Measurements from ENCODE around the gene CACNG6.

The CACNG6 gene

GRCh38 chr19:53969366-53969765 lies 22.1 kb upstream of the CACNG6 start:
- DNase-seq = no peak

- DNase-seq = no peak
Observed at GRCh38 chr19:53971673-53972072, 19.8 kb upstream of the CACNG6 start.

- peak; percentile 64 for DNase-seq
Observed at GRCh38 chr19:53977429-53977990, 13.9 kb upstream of the CACNG6 start.

- peak; percentile 18 for DNase-seq
Observed at GRCh38 chr19:53977991-53978731, 13.3 kb upstream of the CACNG6 start.

- DNase-seq = no peak
Observed at GRCh38 chr19:53978975-53979801, 12.2 kb upstream of the CACNG6 start.

- no peak for DNase-seq
Observed at GRCh38 chr19:53980539-53981375, 10.7 kb upstream of the CACNG6 start.

GRCh38 chr19:53981376-53981951 lies 10.0 kb upstream of the CACNG6 start:
- no peak for DNase-seq

GRCh38 chr19:53982001-53982451 lies 9.4 kb upstream of the CACNG6 start:
- DNase-seq = no peak

GRCh38 chr19:53982611-53983010 lies 8.8 kb upstream of the CACNG6 start:
- no peak for DNase-seq

- DNase-seq = no peak
Observed at GRCh38 chr19:53983457-53984289, 7.8 kb upstream of the CACNG6 start.

- no peak for DNase-seq
Observed at GRCh38 chr19:53985863-53986262, 5.6 kb upstream of the CACNG6 start.

GRCh38 chr19:53988981-53989380 lies 2.5 kb upstream of the CACNG6 start:
- no peak for DNase-seq

- no peak for DNase-seq
Observed at GRCh38 chr19:53989600-53990533, 1.6 kb upstream of the CACNG6 start.

GRCh38 chr19:53992211-53992610 lies 774 bp downstream of the CACNG6 start:
- no peak for DNase-seq

GRCh38 chr19:53992815-53993214 lies 1.4 kb downstream of the CACNG6 start:
- DNase-seq = no peak

GRCh38 chr19:53993448-53993847 lies 2.0 kb downstream of the CACNG6 start:
- DNase-seq = no peak

- DNase-seq = no peak
Observed at GRCh38 chr19:53994811-53995210, 3.4 kb downstream of the CACNG6 start.

- DNase-seq = no peak
Observed at GRCh38 chr19:53998223-53998622, 6.8 kb downstream of the CACNG6 start.

GRCh38 chr19:53999694-54000093 lies 8.3 kb downstream of the CACNG6 start:
- no peak for DNase-seq

GRCh38 chr19:54001496-54001895 lies 10.1 kb downstream of the CACNG6 start:
- DNase-seq = no peak

Data from stimulated activated CD4-positive, alpha-beta T cell treated with anti-CD3 and anti-CD28 coated beads, Interleukin-4, amount 100 ng/mL, for 24 hours (primary cell).